PC-9 (cell line): ENCODE results near the gene FAM32A. TPM values are rescaled to one million over a fixed set of nuclear protein-coding genes. Genes with fewer than 3 reads are reported as not detected.

Experiments used
- BruUV-seq: library from RNA; stranded (reverse); fragments of 400-500 nt; replicated peaks from 2 replicates; lab custom pipeline; 2021; lab: Mats Ljungman, UMichigan
- CTCF ChIA-PET: fragments of 300-600 bp; sonication (Branson Sonifier 250); formaldehyde crosslinking; loops from one replicate; lab custom pipeline; 2022; ENCODE audit warnings: antibody characterized with exemption; lab: Charles Lee
- POLR2A ChIA-PET: fragments of 300-600 bp; sonication (Branson Sonifier 250); formaldehyde crosslinking; loops from one replicate; lab custom pipeline; 2022; ENCODE audit warnings: antibody characterized with exemption; ENCODE audit not compliant: unreplicated experiment; lab: Charles Lee
- DNase-seq, 2 experiments: peaks; one replicate each; pipeline versions ENCODE4 v3.0.0 to v3.0.0-alpha.2; 2015 to 2022; ENCODE audit warnings: mixed read lengths in 1 of 2
- H2AFZ ChIP-seq: fragments of 200-600 bp; sonication (generic); 2 replicates; pipeline ENCODE4 v1.8.1; 2017; ENCODE audit warnings: antibody characterized with exemption
- H3F3A ChIP-seq: fragments of 200-600 bp; sonication (generic); 2 replicates; pipeline ENCODE4 v1.8.1; 2017; ENCODE audit warnings: antibody characterized with exemption, mild to moderate bottlenecking, low read depth; ENCODE audit not compliant: insufficient read depth
- H3K27ac ChIP-seq: fragments of 200-600 bp; sonication (generic); 2 replicates; pipeline ENCODE4 v1.6.1; 2016; ENCODE audit warnings: mixed run types
- H3K27me3 ChIP-seq: fragments of 200-600 bp; sonication (generic); 2 replicates; pipeline ENCODE4 v1.6.1; 2016; ENCODE audit warnings: low read depth, mixed run types; ENCODE audit not compliant: insufficient read depth
- H3K36me3 ChIP-seq: fragments of 200-600 bp; sonication (generic); 2 replicates; pipeline ENCODE4 v1.6.1; 2016; ENCODE audit warnings: low read depth, mixed run types
- H3K4me1 ChIP-seq: fragments of 200-600 bp; sonication (generic); replicated peaks from 2 replicates; pipeline ENCODE4 v1.6.1; 2016; ENCODE audit warnings: mixed run types; ENCODE audit not compliant: insufficient read depth
- H3K4me2 ChIP-seq: fragments of 200-600 bp; sonication (generic); 2 replicates; pipeline ENCODE4 v1.6.1; 2017; ENCODE audit warnings: mixed run types
- H3K4me3 ChIP-seq: fragments of 200-600 bp; sonication (generic); 2 replicates; pipeline ENCODE4 v1.6.1; 2016; ENCODE audit warnings: mixed run types
- H3K79me2 ChIP-seq: fragments of 200-600 bp; sonication (generic); 2 replicates; pipeline ENCODE4 v1.6.1; 2017; ENCODE audit warnings: low read depth, mixed run types
- H3K9me2 ChIP-seq: fragments of 200-600 bp; sonication (generic); 2 replicates; pipeline ENCODE4 v1.8.1; 2017; ENCODE audit warnings: mild to moderate bottlenecking; ENCODE audit not compliant: insufficient read depth
- H3K9me3 ChIP-seq: fragments of 200-600 bp; sonication (generic); 2 replicates; pipeline ENCODE4 v1.8.1; 2016; ENCODE audit warnings: low read depth; ENCODE audit not compliant: insufficient read depth
- H4K20me1 ChIP-seq: fragments of 200-600 bp; sonication (generic); 2 replicates; pipeline ENCODE4 v1.8.1; 2017; ENCODE audit not compliant: insufficient read depth
- CTCF ChIP-seq: fragments of 200-600 bp; sonication (generic); conservative IDR thresholded peaks from 2 replicates; pipeline ENCODE4 v1.6.1; 2017; ENCODE audit warnings: mixed run types, antibody characterized with exemption, mild to moderate bottlenecking, moderate library complexity
- EZH2 ChIP-seq: fragments of 200-600 bp; sonication (generic); IDR thresholded peaks from 2 replicates; pipeline ENCODE4 v1.8.0; 2017; ENCODE audit warnings: antibody characterized with exemption, low read depth
- intact Hi-C: fragments of 100-400 bp; cut with micrococcal nuclease; formaldehyde crosslinking; loops from one replicate; pipeline ENCODE4 v1.10.0; 2022; ENCODE audit not compliant: unreplicated experiment
- total RNA-seq: library from RNA; stranded (reverse); gene quantifications from 2 replicates; pipeline ENCODE4 v1.2.3, GENCODE V29; 2021

Gene FAM32A
- total RNA-seq, 1 experiment from 2014 or later, result 66.5 TPM

GRCh38 chr19:16235811-16236652 is 50.8 kb downstream of the FAM32A start:
- no peak for DNase-seq
- ChIA-PET CTCF (no interaction called here), POLR2A (no interaction called here)
- H2AFZ ChIP-seq, result no peak overlapping the region
- no peaks in the 10 kb centered on the region for H3F3A ChIP-seq
- no peaks in the 10 kb centered on the region for H3K27me3 ChIP-seq
- no TSS peak for BruUV-seq
- intact Hi-C loops, result no loop called here
- TF ChIP-seq CTCF (no peak), EZH2 (no peak)
- H3K79me2 ChIP-seq, result no peaks in the 10 kb centered on the region
- no peaks in the 10 kb centered on the region for H3K36me3 ChIP-seq
- H3K4me2 ChIP-seq, result no peak overlapping the region
- H4K20me1 ChIP-seq, result no peaks in the 10 kb centered on the region
- H3K9me2 ChIP-seq, result no peaks in the 10 kb centered on the region
- no peak overlapping the region for H3K27ac ChIP-seq
- no peaks in the 10 kb centered on the region for H3K9me3 ChIP-seq
- H3K4me1 ChIP-seq, result no peaks in the 10 kb centered on the region
- H3K4me3 ChIP-seq, result no peak overlapping the region

Other genes with a start within 250 kb of the FAM32A start
- gene OR10H4, start 236.4 kb upstream of the FAM32A start, total RNA-seq, result not detected in 2 replicates
- gene TPM4, start 108.9 kb upstream of the FAM32A start, total RNA-seq, result 279 and 307 TPM in 2 replicates
- gene RAB8A, start 73.5 kb upstream of the FAM32A start, total RNA-seq, result 87.9 and 104 TPM in 2 replicates
- gene HSH2D, start 41.7 kb upstream of the FAM32A start, total RNA-seq, result 10.9 and 13.7 TPM in 2 replicates
- gene CIB3, start 11.9 kb upstream of the FAM32A start, total RNA-seq, result not detected in 2 replicates
- 27.5 and 52.8 TPM in 2 replicates for gene AP1M1, start 12.5 kb downstream of the FAM32A start, total RNA-seq
- 1.6 and 2.0 TPM in 2 replicates for gene KLF2, start 139.4 kb downstream of the FAM32A start, total RNA-seq